T-helper 2 cell treated with Interferon-gamma antibody and Interleukin-4, amounts not matched to agents 5 μg/mL and 100 μg/mL, for 36 hours (primary cell): ENCODE results near the gene ZBTB4.
A peak's percentile ranks its signal among the peaks of the same experiment; 100 is the strongest.

ENCODE experiments used
- DNase-seq: peaks from one replicate; pipeline ENCODE4 v3.0.0; 2021; ENCODE audit warnings: low spot score
- H3K27ac Mint-ChIP-seq: one replicate; pipeline ENCODE4 v1.8.0; 2021; ENCODE audit warnings: mild to moderate bottlenecking, mixed read lengths
- H3K27me3 Mint-ChIP-seq: one replicate; pipeline ENCODE4 v1.8.0; 2021; ENCODE audit warnings: low read depth, mixed read lengths
- H3K36me3 Mint-ChIP-seq: one replicate; pipeline ENCODE4 v1.8.0; 2021; ENCODE audit warnings: low read depth, mixed read lengths
- H3K4me1 Mint-ChIP-seq: one replicate; pipeline ENCODE4 v1.8.0; 2021; ENCODE audit warnings: low read depth, mixed read lengths
- H3K4me3 Mint-ChIP-seq: one replicate; pipeline ENCODE4 v1.8.0; 2022; ENCODE audit warnings: mild to moderate bottlenecking, moderate library complexity, mixed read lengths
- H3K9me3 Mint-ChIP-seq: one replicate; pipeline ENCODE4 v1.8.0; 2021; ENCODE audit warnings: mixed read lengths

Gene ZBTB4

GRCh38 chr17:7448461-7448860 is 31.0 kb downstream of the ZBTB4 start:
- H3K27ac Mint-ChIP-seq, result no peak overlapping the region
- H3K4me1 Mint-ChIP-seq, result peaks cover 16% of the 10 kb centered on the region
- H3K36me3 Mint-ChIP-seq, result peaks cover 21% of the 10 kb centered on the region
- H3K27me3 Mint-ChIP-seq, result peaks cover 33% of the 10 kb centered on the region
- DNase-seq, result no peak
- H3K4me3 Mint-ChIP-seq, result no peak overlapping the region
- no peaks in the 10 kb centered on the region for H3K9me3 Mint-ChIP-seq

- Mint-ChIP-seq H3K36me3 (peaks cover 20% of the 10 kb centered on the region), H3K9me3 (no peaks in the 10 kb centered on the region), H3K27ac (no peak overlapping the region), H3K4me3 (peak overlapping the region; percentile 80), H3K27me3 (peaks cover 50% of the 10 kb centered on the region), H3K4me1 (peaks cover 18% of the 10 kb centered on the region)
- DNase-seq, result peak; percentile 17
Measured at GRCh38 chr17:7445619-7445968, 33.8 kb downstream of the ZBTB4 start.

GRCh38 chr17:7444682-7445618 is 34.5 kb downstream of the ZBTB4 start, which contains the start of gene CHRNB1:
CHRNB1 (plus strand) TSS chr17:7445061; CDS start chr17:7445128, 67 bp downstream.
- H3K27ac Mint-ChIP-seq, result no peak within 1 kb of the TSS

GRCh38 chr17:7443499-7444485 is 35.6 kb downstream of the ZBTB4 start:
- H3K36me3 Mint-ChIP-seq, result peaks cover 21% of the 10 kb centered on the region
- peaks cover 26% of the 10 kb centered on the region for H3K4me1 Mint-ChIP-seq
- peaks cover 60% of the 10 kb centered on the region for H3K27me3 Mint-ChIP-seq
- H3K4me3 Mint-ChIP-seq, result no peak overlapping the region
- H3K27ac Mint-ChIP-seq, result no peak overlapping the region
- DNase-seq, result no peak
- no peaks in the 10 kb centered on the region for H3K9me3 Mint-ChIP-seq

More at GRCh38 chr17:7444682-7445618, 34.5 kb downstream of the ZBTB4 start, which contains the start of gene CHRNB1:
- peak within 1 kb of the TSS; percentile 80 for H3K4me3 Mint-ChIP-seq
- no peaks in the 10 kb centered on the region for H3K9me3 Mint-ChIP-seq
- peak; percentile 26 for DNase-seq
- peaks cover 22% of the 10 kb centered on the region for H3K4me1 Mint-ChIP-seq
- H3K27me3 Mint-ChIP-seq, result peaks cover 55% of the 10 kb centered on the region
- peaks cover 20% of the 10 kb centered on the region for H3K36me3 Mint-ChIP-seq

GRCh38 chr17:7442142-7442541 is 37.3 kb downstream of the ZBTB4 start:
- H3K4me3 Mint-ChIP-seq, result no peak overlapping the region
- H3K27me3 Mint-ChIP-seq, result peaks cover 65% of the 10 kb centered on the region
- peaks cover 33% of the 10 kb centered on the region for H3K4me1 Mint-ChIP-seq
- no peak overlapping the region for H3K27ac Mint-ChIP-seq
- no peaks in the 10 kb centered on the region for H3K9me3 Mint-ChIP-seq
- peaks cover 20% of the 10 kb centered on the region for H3K36me3 Mint-ChIP-seq
- no peak for DNase-seq

- DNase-seq, result no peak
- H3K27ac Mint-ChIP-seq, result no peak overlapping the region
- peaks cover 34% of the 10 kb centered on the region for H3K4me1 Mint-ChIP-seq
- no peaks in the 10 kb centered on the region for H3K9me3 Mint-ChIP-seq
- peaks cover 21% of the 10 kb centered on the region for H3K36me3 Mint-ChIP-seq
- H3K27me3 Mint-ChIP-seq, result peaks cover 62% of the 10 kb centered on the region
- peak overlapping the region; percentile 45 for H3K4me3 Mint-ChIP-seq
Measured at GRCh38 chr17:7441266-7441665, 38.2 kb downstream of the ZBTB4 start.

GRCh38 chr17:7440834-7441195 is 38.6 kb downstream of the ZBTB4 start:
- Mint-ChIP-seq H3K4me3 (peak overlapping the region; percentile 88), H3K27ac (no peak overlapping the region), H3K27me3 (peaks cover 60% of the 10 kb centered on the region), H3K9me3 (no peaks in the 10 kb centered on the region), H3K4me1 (peaks cover 32% of the 10 kb centered on the region), H3K36me3 (peaks cover 21% of the 10 kb centered on the region)
- peak; percentile 20 for DNase-seq

- peak overlapping the region; percentile 88 for H3K4me3 Mint-ChIP-seq
- H3K9me3 Mint-ChIP-seq, result no peaks in the 10 kb centered on the region
- peak overlapping the region; percentile 75 for H3K27ac Mint-ChIP-seq
- peaks cover 27% of the 10 kb centered on the region for H3K4me1 Mint-ChIP-seq
- peaks cover 17% of the 10 kb centered on the region for H3K36me3 Mint-ChIP-seq
- peak; percentile 55 for DNase-seq
- peaks cover 55% of the 10 kb centered on the region for H3K27me3 Mint-ChIP-seq
Measured at GRCh38 chr17:7440113-7440833, 39.2 kb downstream of the ZBTB4 start.

GRCh38 chr17:7439462-7440112 is 39.8 kb downstream of the ZBTB4 start, which contains the start of gene FGF11:
FGF11 (plus strand) TSS chr17:7439512; CDS start chr17:7439621, 109 bp downstream.
- no peaks in the 10 kb centered on the region for H3K9me3 Mint-ChIP-seq
- H3K36me3 Mint-ChIP-seq, result peaks cover 17% of the 10 kb centered on the region

GRCh38 chr17:7438656-7439460 is 40.6 kb downstream of the ZBTB4 start:
- Mint-ChIP-seq H3K4me3 (peak overlapping the region; percentile 76), H3K9me3 (no peaks in the 10 kb centered on the region), H3K36me3 (peaks cover 15% of the 10 kb centered on the region), H3K4me1 (peaks cover 27% of the 10 kb centered on the region), H3K27me3 (peaks cover 42% of the 10 kb centered on the region), H3K27ac (no peak overlapping the region)
- DNase-seq, result no peak

More at GRCh38 chr17:7439462-7440112, 39.8 kb downstream of the ZBTB4 start, which contains the start of gene FGF11:
- Mint-ChIP-seq H3K4me1 (peaks cover 27% of the 10 kb centered on the region), H3K27me3 (peaks cover 49% of the 10 kb centered on the region), H3K4me3 (peak within 1 kb of the TSS; percentile 88), H3K27ac (peak within 1 kb of the TSS; percentile 75)
- DNase-seq, result peak; percentile 12

GRCh38 chr17:7437950-7438614 is 41.3 kb downstream of the ZBTB4 start:
- peak overlapping the region; percentile 76 for H3K4me3 Mint-ChIP-seq
- peaks cover 37% of the 10 kb centered on the region for H3K27me3 Mint-ChIP-seq
- DNase-seq, result peak; percentile 37
- peaks cover 15% of the 10 kb centered on the region for H3K36me3 Mint-ChIP-seq
- H3K4me1 Mint-ChIP-seq, result peaks cover 27% of the 10 kb centered on the region
- H3K27ac Mint-ChIP-seq, result peak overlapping the region; percentile 74
- H3K9me3 Mint-ChIP-seq, result no peaks in the 10 kb centered on the region
